IMR-90 (cell line): ENCODE measurements around the gene GPR135. TPM values are rescaled to one million over a fixed set of nuclear protein-coding genes. Genes with fewer than 3 reads are reported as not detected.

Source experiments
- ATAC-seq: fragments of 200-7000 bp; cut with Tn5 transposase; 2 replicates; pipeline ENCODE4 v1.9.1; 2020; ENCODE audit warnings: low read depth, mild to moderate bottlenecking, moderate library complexity
- BruUV-seq: library from RNA; stranded (reverse); fragments of 400-500 nt; replicated peaks from 2 replicates; lab custom pipeline; 2021; lab: Mats Ljungman, UMichigan
- CTCF ChIA-PET: fragments of 300-600 bp; formaldehyde crosslinking; extraction: SDS; loops from one replicate; lab custom pipeline; 2021; ENCODE audit warnings: antibody characterized with exemption; lab: Yijun Ruan, JAX
- POLR2A ChIA-PET: fragments of 300-600 bp; sonication (Branson Sonifier 250); formaldehyde crosslinking; loops from one replicate; lab custom pipeline; 2022; ENCODE audit warnings: antibody characterized with exemption; ENCODE audit not compliant: unreplicated experiment; lab: Charles Lee
- DNase-seq: peaks from one replicate; pipeline ENCODE4 v3.0.0; 2013
- H2AFZ ChIP-seq: replicated peaks from 2 replicates; pipeline ENCODE3; 2013; ENCODE audit warnings: low read length, mild to moderate bottlenecking; ENCODE audit not compliant: poor library complexity
- H2AK5ac ChIP-seq: 2 replicates; pipeline ENCODE4 v1.6.1; 2013; ENCODE audit warnings: low read depth, low read length, inconsistent platforms
- H2AK9ac ChIP-seq: replicated peaks from 2 replicates; pipeline ENCODE3; 2013; ENCODE audit warnings: mild to moderate bottlenecking, low read depth, low read length, moderate library complexity; ENCODE audit not compliant: poor library complexity
- H2BK120ac ChIP-seq: 2 replicates; pipeline ENCODE4 v1.6.1; 2013; ENCODE audit warnings: low read depth, low read length, inconsistent platforms
- H2BK15ac ChIP-seq: 3 replicates; pipeline ENCODE4 v1.6.1; 2013; ENCODE audit warnings: low read depth, low read length, inconsistent platforms
- H2BK20ac ChIP-seq: 2 replicates; pipeline ENCODE4 v1.6.1; 2013; ENCODE audit warnings: low read depth, mild to moderate bottlenecking, inconsistent platforms, low read length, moderate library complexity
- H2BK5ac ChIP-seq: 2 replicates; pipeline ENCODE4 v1.6.1; 2013; ENCODE audit warnings: mild to moderate bottlenecking, low read depth, low read length, inconsistent platforms; ENCODE audit not compliant: poor library complexity, severe bottlenecking
- H3K14ac ChIP-seq: replicated peaks from 2 replicates; pipeline ENCODE4 v1.6.1; 2013; ENCODE audit warnings: low read depth, low read length, inconsistent platforms
- H3K18ac ChIP-seq: 2 replicates; pipeline ENCODE4 v1.6.1; 2013; ENCODE audit warnings: low read depth, low read length, control low read depth
- H3K23ac ChIP-seq: 2 replicates; pipeline ENCODE4 v1.6.1; 2013; ENCODE audit warnings: low read depth, low read length, inconsistent platforms
- H3K27ac ChIP-seq: 2 replicates; pipeline ENCODE4 v1.5.1; 2013; ENCODE audit warnings: mild to moderate bottlenecking, control low read depth, low read length; ENCODE audit not compliant: insufficient read depth
- H3K27me3 ChIP-seq: 2 replicates; pipeline ENCODE4 v1.6.1; 2013; ENCODE audit warnings: low read length; ENCODE audit not compliant: control insufficient read depth, insufficient read depth
- H3K36me3 ChIP-seq: 2 replicates; pipeline ENCODE4 v1.6.1; 2013; ENCODE audit warnings: low read length, mixed read lengths; ENCODE audit not compliant: control insufficient read depth, insufficient read depth
- H3K4ac ChIP-seq: 2 replicates; pipeline ENCODE4 v1.6.1; 2013; ENCODE audit warnings: low read depth, low read length, inconsistent platforms
- H3K4me1 ChIP-seq: 2 replicates; pipeline ENCODE4 v1.6.1; 2013; ENCODE audit warnings: low read length, mixed read lengths; ENCODE audit not compliant: control insufficient read depth, insufficient read depth
- H3K4me2 ChIP-seq: 2 replicates; pipeline ENCODE4 v1.6.1; 2013; ENCODE audit warnings: low read depth, mild to moderate bottlenecking, control low read depth, low read length, moderate library complexity
- H3K4me3 ChIP-seq: 2 replicates; pipeline ENCODE4 v1.5.1; 2013; ENCODE audit warnings: low read depth, mild to moderate bottlenecking, control low read depth, low read length, moderate library complexity; ENCODE audit not compliant: insufficient read depth
- H3K56ac ChIP-seq: 2 replicates; pipeline ENCODE4 v1.6.1; 2013; ENCODE audit warnings: low read length, inconsistent platforms; ENCODE audit not compliant: insufficient read depth; ENCODE audit errors: extremely low read depth
- H3K79me1 ChIP-seq, 2 experiments: 2 replicates each; pipeline ENCODE4 v1.6.1; 2013; ENCODE audit warnings: low read length in 2 of 2, inconsistent platforms in 1 of 2, low read depth in 1 of 2
- H3K9ac ChIP-seq: 2 replicates; pipeline ENCODE4 v1.6.1; 2013; ENCODE audit warnings: low read depth, low read length, control low read depth
- H3K9me1 ChIP-seq: 2 replicates; pipeline ENCODE4 v1.6.1; 2013; ENCODE audit warnings: low read length, inconsistent platforms; ENCODE audit not compliant: insufficient read depth
- H3K9me3 ChIP-seq: 2 replicates; pipeline ENCODE4 v1.6.1; 2013; ENCODE audit warnings: low read length; ENCODE audit not compliant: control insufficient read depth, insufficient read depth
- H4K20me1 ChIP-seq: 2 replicates; pipeline ENCODE4 v1.6.1; 2013; ENCODE audit warnings: low read length, inconsistent platforms; ENCODE audit not compliant: insufficient read depth
- H4K5ac ChIP-seq: 2 replicates; pipeline ENCODE4 v1.6.1; 2013; ENCODE audit warnings: mild to moderate bottlenecking, low read depth, low read length, control low read depth
- H4K8ac ChIP-seq, 2 experiments: 2 replicates each; pipeline ENCODE4 v1.6.1; 2013; ENCODE audit warnings: low read depth in 2 of 2, low read length in 2 of 2, control low read depth in 1 of 2, inconsistent platforms in 1 of 2
- H4K91ac ChIP-seq: 2 replicates; pipeline ENCODE4 v1.6.1; 2013; ENCODE audit warnings: low read depth, low read length, inconsistent platforms; ENCODE audit not compliant: insufficient read depth
- CEBPB ChIP-seq: IDR thresholded peaks from 2 replicates; pipeline ENCODE4 v1.6.1; 2012; ENCODE audit warnings: low read depth, low read length, improper control_type of control experiment
- CHD1 ChIP-seq: IDR thresholded peaks from 2 replicates; pipeline ENCODE4 v1.6.1; 2012; ENCODE audit warnings: low read depth, low read length, improper control_type of control experiment
- ELK1 ChIP-seq: fragments of 150-350 bp; IDR thresholded peaks from 2 replicates; pipeline ENCODE4 v1.6.1; 2016; ENCODE audit warnings: low read depth, mild to moderate bottlenecking, low read length, moderate library complexity, borderline replicate concordance
- FOS ChIP-seq: fragments of 150-350 bp; IDR thresholded peaks from 2 replicates; pipeline ENCODE4 v1.6.1; 2016; ENCODE audit warnings: low read depth, low read length
- MAFK ChIP-seq: IDR thresholded peaks from 2 replicates; pipeline ENCODE4 v1.6.1; 2012; ENCODE audit warnings: low read depth, low read length, improper control_type of control experiment
- MXI1 ChIP-seq: IDR thresholded peaks from 2 replicates; pipeline ENCODE4 v1.6.1; 2012; ENCODE audit warnings: low read depth, mild to moderate bottlenecking, low read length, moderate library complexity, borderline replicate concordance
- NFE2L2 ChIP-seq: fragments of 150-350 bp; IDR thresholded peaks from 2 replicates; pipeline ENCODE4 v1.6.1; 2016; ENCODE audit warnings: low read depth, mild to moderate bottlenecking, low read length
- POLR2A ChIP-seq: IDR thresholded peaks from 2 replicates; pipeline ENCODE4 v1.6.1; 2012; ENCODE audit warnings: mild to moderate bottlenecking, low read depth, low read length
- RAD21 ChIP-seq: IDR thresholded peaks from 2 replicates; pipeline ENCODE4 v1.6.1; 2012; ENCODE audit warnings: low read length, improper control_type of control experiment
- RCOR1 ChIP-seq: IDR thresholded peaks from 2 replicates; pipeline ENCODE4 v1.6.1; 2012; ENCODE audit warnings: mild to moderate bottlenecking, low read length, improper control_type of control experiment; ENCODE audit not compliant: insufficient replicate concordance
- RFX5 ChIP-seq: IDR thresholded peaks from 2 replicates; pipeline ENCODE4 v1.8.0; 2012; ENCODE audit warnings: low read depth, mild to moderate bottlenecking, low read length, moderate library complexity
- SMC3 ChIP-seq: fragments of 150-350 bp; IDR thresholded peaks from 2 replicates; pipeline ENCODE4 v1.6.1; 2016; ENCODE audit warnings: low read depth, mild to moderate bottlenecking, antibody characterized with exemption, low read length, moderate library complexity
- USF2 ChIP-seq: fragments of 150-350 bp; IDR thresholded peaks from 2 replicates; pipeline ENCODE4 v1.6.1; 2017; ENCODE audit warnings: mild to moderate bottlenecking, antibody characterized with exemption, low read length, low read depth
- WGBS, 2 experiments: methylation state at CpG; one replicate each; pipeline versions ENCODE4 v1.1.5 to v1.1.7; 2013; ENCODE audit warnings: missing lambda C conversion rate in 2 of 2; ENCODE audit not compliant: insufficient read length in 1 of 2; ENCODE audit errors: extremely low coverage in 2 of 2; 5-methylcytosine and 5-hydroxymethylcytosine counted together
- dilution Hi-C: fragments of 300-500 bp; cut with HindIII; formaldehyde crosslinking; loops from one replicate; pipeline ENCODE4 v1.14.3; 2018; ENCODE audit warnings: low sequenced_read_pairs; ENCODE audit not compliant: unreplicated experiment
- in situ Hi-C: fragments of 300-500 bp; cut with MboI; formaldehyde crosslinking; loops from 3 replicates; pipeline ENCODE4 v1.14.3; 2019; ENCODE audit warnings: low sequenced_read_pairs, inconsistent platforms, mixed read lengths
- intact Hi-C: fragments of 100-400 bp; cut with micrococcal nuclease; formaldehyde crosslinking; loops from 2 replicates; pipeline ENCODE4 v1.10.0; 2022
- polyA plus RNA-seq, 3 experiments: library from polyadenylated mRNA; depleted of rRNA; stranded (reverse); fragments of >200 nt; gene quantifications; 2 replicates each; pipeline ENCODE4 v1.2.3, GENCODE V29; 2012; ENCODE audit warnings: low replicate concordance in 1 of 3
- total RNA-seq: library from RNA; depleted of rRNA; stranded (reverse); fragments of >200 nt; gene quantifications from 2 replicates; pipeline ENCODE4 v1.2.3, GENCODE V29; 2012

The GPR135 gene
- total and polyA plus RNA-seq, 2 of the 4 experiments (the other 2 are of a cell fraction), result 1.3 to 2.4 TPM

GRCh38 chr14:59510966-59511365 lies 45.8 kb upstream of the GPR135 start:
- Histone ChIP-seq H4K5ac (no peak overlapping the region), H3K9me3 (no peaks in the 10 kb centered on the region), H2BK5ac (no peak overlapping the region), H3K18ac (no peak overlapping the region), H3K9me1 (0 out of 2 replicates have a peak, but pooled peaks cover 2% of the 10 kb centered on the region), H2BK15ac (no peak overlapping the region), H3K27me3 (no peaks in the 10 kb centered on the region), H3K23ac (no peak overlapping the region), H3K14ac (no peak overlapping the region), H2AK9ac (no peak overlapping the region), H3K36me3 (no peaks in the 10 kb centered on the region), H3K4me2 (no peak overlapping the region), H2BK20ac (no peak overlapping the region), H3K4ac (no peak overlapping the region), H3K4me3 (no peak overlapping the region), H3K4me1 (no peaks in the 10 kb centered on the region), H4K20me1 (no peaks in the 10 kb centered on the region), H2AFZ (no peak overlapping the region), H3K27ac (no peak overlapping the region), H3K9ac (no peak overlapping the region), H3K79me1 (no peaks in the 10 kb centered on the region), H2AK5ac (no peak overlapping the region), H2BK120ac (no peak overlapping the region), H4K8ac (no peak overlapping the region), H3K56ac (no peak overlapping the region), H4K91ac (no peak overlapping the region)
- WGBS, 2 experiments, result no CpG with 5 or more reads among the region's 3 CpGs
- no TSS peak for BruUV-seq
- intact Hi-C loops (no loop called here), dilution Hi-C loops (no loop called here), in situ Hi-C loops (no loop called here)
- ChIA-PET CTCF (interaction anchor here (1.7 kb wide), 1 partner anchor 14 kb away, joined by 4 read pairs; no protein-coding TSS in a partner anchor), POLR2A (no interaction called here)
- ATAC-seq (no peak), DNase-seq (no peak)
- no peak for TF ChIP-seq SMC3
- no peak for TF ChIP-seq RCOR1
- no peak for TF ChIP-seq CEBPB
- TF ChIP-seq USF2, result no peak
- TF ChIP-seq NFE2L2, result no peak
- TF ChIP-seq FOS, result no peak
- TF ChIP-seq RAD21, result no peak
- no peak for TF ChIP-seq POLR2A
- TF ChIP-seq ELK1, result no peak
- no peak for TF ChIP-seq RFX5
- TF ChIP-seq CHD1, result no peak
- TF ChIP-seq MAFK, result no peak
- TF ChIP-seq MXI1, result no peak
